ENCODE measurements around the gene CNIH2.
A peak's percentile ranks its signal among the peaks of the same experiment; 100 is the strongest.

CNIH2 gene

DNA sequence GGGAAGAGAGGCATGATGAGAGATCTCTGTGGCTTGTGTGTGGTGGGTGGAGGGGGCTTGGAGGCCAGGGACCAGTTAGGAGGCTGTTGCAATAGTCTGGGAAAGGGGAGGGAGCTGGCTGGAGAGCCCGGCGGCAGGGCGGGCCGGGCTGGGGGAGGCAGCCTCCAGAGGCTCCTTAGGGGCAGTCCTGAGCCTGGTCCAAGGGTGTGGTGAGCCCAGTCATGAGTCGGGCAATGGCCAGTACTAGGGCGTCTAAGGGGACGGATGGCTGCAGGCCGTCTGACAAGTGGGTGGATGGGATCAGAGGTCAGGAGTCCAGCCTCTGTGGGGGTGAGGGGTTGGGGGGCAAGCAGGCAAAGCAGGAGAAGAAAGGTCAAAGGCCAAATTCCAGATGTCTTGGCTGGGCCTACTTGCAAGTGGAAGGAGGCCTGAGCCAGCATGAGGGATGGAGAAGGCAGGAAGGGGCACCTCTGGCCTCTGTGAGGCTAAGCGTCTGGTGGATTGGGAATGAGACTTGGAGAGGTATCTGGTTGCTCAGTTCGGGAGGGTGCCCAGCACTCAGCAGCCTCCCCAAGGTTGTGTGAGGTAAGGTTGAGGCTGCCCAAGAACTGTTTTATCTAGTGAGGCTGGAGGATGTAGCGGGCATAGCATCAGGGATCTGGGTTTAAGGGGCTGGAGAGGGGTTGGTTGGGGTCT is 44.9 kb downstream of the CNIH2 start:
- DNase-seq (ENCODE audit: low read depth), result no peak
- TF ChIP-seq POLR2A (IDR thresholded peaks at IDR 0.05; ENCODE audit: extremely low read depth, insufficient read length) (no peak), MAX (IDR thresholded peaks at IDR 0.05; ENCODE audit: low read depth, low read length) (no peak), MYC (IDR thresholded peaks at IDR 0.05; ENCODE audit: low read depth, low read length) (no peak)
- TF ChIP-seq, protein P1, sequence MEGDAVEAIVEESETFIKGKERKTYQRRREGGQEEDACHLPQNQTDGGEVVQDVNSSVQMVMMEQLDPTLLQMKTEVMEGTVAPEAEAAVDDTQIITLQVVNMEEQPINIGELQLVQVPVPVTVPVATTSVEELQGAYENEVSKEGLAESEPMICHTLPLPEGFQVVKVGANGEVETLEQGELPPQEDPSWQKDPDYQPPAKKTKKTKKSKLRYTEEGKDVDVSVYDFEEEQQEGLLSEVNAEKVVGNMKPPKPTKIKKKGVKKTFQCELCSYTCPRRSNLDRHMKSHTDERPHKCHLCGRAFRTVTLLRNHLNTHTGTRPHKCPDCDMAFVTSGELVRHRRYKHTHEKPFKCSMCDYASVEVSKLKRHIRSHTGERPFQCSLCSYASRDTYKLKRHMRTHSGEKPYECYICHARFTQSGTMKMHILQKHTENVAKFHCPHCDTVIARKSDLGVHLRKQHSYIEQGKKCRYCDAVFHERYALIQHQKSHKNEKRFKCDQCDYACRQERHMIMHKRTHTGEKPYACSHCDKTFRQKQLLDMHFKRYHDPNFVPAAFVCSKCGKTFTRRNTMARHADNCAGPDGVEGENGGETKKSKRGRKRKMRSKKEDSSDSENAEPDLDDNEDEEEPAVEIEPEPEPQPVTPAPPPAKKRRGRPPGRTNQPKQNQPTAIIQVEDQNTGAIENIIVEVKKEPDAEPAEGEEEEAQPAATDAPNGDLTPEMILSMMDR (IDR thresholded peaks at IDR 0.05; ENCODE audit: low read depth, low read length), result no peak
- H3K4me3 ChIP-seq (ENCODE audit: low read depth, low read length), result no peak overlapping the region

DNA sequence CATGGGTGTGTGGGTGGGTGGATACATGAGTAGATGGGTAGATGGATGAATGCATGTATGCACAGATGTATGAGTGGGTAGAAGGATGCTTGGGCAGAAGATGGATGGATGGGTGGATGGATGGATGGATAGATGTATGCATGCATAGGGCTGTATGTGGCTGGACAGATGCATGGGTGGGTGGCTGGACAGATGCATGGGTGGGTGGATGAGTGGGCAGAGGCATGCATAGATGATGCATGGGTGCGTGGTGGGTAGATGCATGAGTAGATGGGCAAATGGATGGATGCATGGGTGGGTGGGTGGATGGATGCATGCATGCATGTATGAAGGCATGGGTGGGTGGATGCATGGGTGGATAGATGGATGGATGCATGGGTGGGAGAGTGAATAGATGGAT is 45.7 kb downstream of the CNIH2 start:
- DNase-seq (ENCODE audit: low read depth), result no peak
- H3K4me3 ChIP-seq (ENCODE audit: low read depth, low read length), result no peak overlapping the region
- no peak for TF ChIP-seq MAX (IDR thresholded peaks at IDR 0.05; ENCODE audit: low read depth, low read length)
- TF ChIP-seq MYC (IDR thresholded peaks at IDR 0.05; ENCODE audit: low read depth, low read length), result no peak
- TF ChIP-seq, protein P1 (IDR thresholded peaks at IDR 0.05; ENCODE audit: low read depth, low read length), result no peak
- TF ChIP-seq POLR2A (IDR thresholded peaks at IDR 0.05; ENCODE audit: extremely low read depth, insufficient read length), result no peak

DNA sequence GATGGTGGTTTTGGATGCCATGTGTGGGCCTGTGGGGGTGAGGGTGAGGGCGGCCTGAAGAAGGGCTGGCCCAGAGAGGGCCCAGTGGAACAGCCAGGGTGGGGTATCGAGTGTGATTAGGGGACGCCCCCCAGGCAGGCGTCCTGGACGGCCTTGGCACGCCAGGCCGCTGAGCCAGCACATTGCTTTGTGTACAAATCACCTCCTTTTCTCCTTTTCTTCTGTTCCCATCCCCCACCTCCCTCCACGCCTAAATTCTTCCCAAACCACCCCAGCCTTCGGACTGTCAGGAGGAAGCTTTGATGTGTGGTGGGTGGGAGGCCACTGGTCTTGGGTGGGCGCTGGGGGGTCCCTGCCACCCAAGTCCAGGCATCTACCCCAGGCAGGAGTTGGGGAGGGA is 46.7 kb downstream of the CNIH2 start:
- no peak for TF ChIP-seq MAX (IDR thresholded peaks at IDR 0.05; ENCODE audit: low read depth, low read length)
- TF ChIP-seq MYC (IDR thresholded peaks at IDR 0.05; ENCODE audit: low read depth, low read length), result no peak
- TF ChIP-seq, protein P1 (IDR thresholded peaks at IDR 0.05; ENCODE audit: low read depth, low read length), result no peak
- TF ChIP-seq POLR2A (IDR thresholded peaks at IDR 0.05; ENCODE audit: extremely low read depth, insufficient read length), result no peak
- DNase-seq (ENCODE audit: low read depth), result no peak
- no peak overlapping the region for H3K4me3 ChIP-seq (ENCODE audit: low read depth, low read length)

- peak; percentile 25; the same call in 1 of the 2 replicates for TF ChIP-seq MAX (IDR thresholded peaks at IDR 0.05; ENCODE audit: low read depth, low read length)
- no peak for TF ChIP-seq MYC (IDR thresholded peaks at IDR 0.05; ENCODE audit: low read depth, low read length)
- no peak overlapping the region for H3K4me3 ChIP-seq (ENCODE audit: low read depth, low read length)
- DNase-seq (ENCODE audit: low read depth), result peak; percentile 50
Observed at GRCh38 chr11:66325263-66325671, 47.3 kb downstream of the CNIH2 start.

GRCh38 chr11:66326261-66327111 is 48.5 kb downstream of the CNIH2 start:
- no peak overlapping the region for H3K4me3 ChIP-seq (ENCODE audit: low read depth, low read length)

More at GRCh38 chr11:66326261-66327111, 48.5 kb downstream of the CNIH2 start:
- TF ChIP-seq, protein P1 (IDR thresholded peaks at IDR 0.05; ENCODE audit: low read depth, low read length), result no peak
- TF ChIP-seq POLR2A (IDR thresholded peaks at IDR 0.05; ENCODE audit: extremely low read depth, insufficient read length) (no peak), MAX (IDR thresholded peaks at IDR 0.05; ENCODE audit: low read depth, low read length) (no peak), MYC (IDR thresholded peaks at IDR 0.05; ENCODE audit: low read depth, low read length) (no peak)
- peak; percentile 44 for DNase-seq (ENCODE audit: low read depth)
